ENCODE data around the gene MAML2.
"Not testable (repeated sequence)": the region's sequence is repeated elsewhere in the genome, so short reads cannot be mapped to it uniquely, and the experiment has no call there.

Gene MAML2

GRCh38 chr11:96279018-96279895 is 63.7 kb downstream of the MAML2 start:
- in situ Hi-C loops (cut with MboI; ENCODE audit: low pct_unique_long_range_greater_than_20kb, low sequenced_read_pairs) = no loop called here
- DNase-seq = no peak

- in situ Hi-C loops (cut with MboI; ENCODE audit: low pct_unique_long_range_greater_than_20kb, low sequenced_read_pairs) = no loop called here
- no peak for DNase-seq
These were observed 64.7 kb downstream of the MAML2 start for GRCh38 chr11:96278039-96278897.

- in situ Hi-C loops (cut with MboI; ENCODE audit: low pct_unique_long_range_greater_than_20kb, low sequenced_read_pairs) = no loop called here
- DNase-seq = no peak
These were observed 65.3 kb downstream of the MAML2 start for GRCh38 chr11:96277696-96278038.

GRCh38 chr11:96276836-96277235 is 66.2 kb downstream of the MAML2 start:
- DNase-seq = no peak
- in situ Hi-C loops (cut with MboI; ENCODE audit: low pct_unique_long_range_greater_than_20kb, low sequenced_read_pairs) = no loop called here

- DNase-seq = no peak
- in situ Hi-C loops (cut with MboI; ENCODE audit: low pct_unique_long_range_greater_than_20kb, low sequenced_read_pairs) = no loop called here
These were observed 67.0 kb downstream of the MAML2 start for GRCh38 chr11:96275801-96276594.

DNA sequence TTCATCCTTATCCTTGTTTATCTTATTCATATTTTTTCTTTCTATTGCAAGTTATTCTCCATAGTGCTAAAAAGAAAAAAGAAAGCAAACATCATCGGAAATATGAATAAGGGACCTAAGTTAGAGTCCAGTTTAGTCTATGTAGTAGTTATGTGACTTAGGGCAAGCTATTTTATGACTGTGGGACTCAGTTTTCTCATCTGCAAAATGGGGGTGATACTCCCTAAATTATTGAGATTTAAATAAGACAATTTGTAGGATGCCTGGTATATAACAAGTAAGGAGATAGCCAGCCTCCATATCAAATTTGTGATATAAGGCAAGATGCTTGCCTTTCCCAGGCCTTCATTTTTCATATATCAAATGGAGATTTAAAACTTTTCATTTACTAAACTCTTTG is 69.5 kb downstream of the MAML2 start:
- in situ Hi-C loops (cut with MboI; ENCODE audit: low pct_unique_long_range_greater_than_20kb, low sequenced_read_pairs) = no loop called here
- no peak for DNase-seq

- in situ Hi-C loops (cut with MboI; ENCODE audit: low pct_unique_long_range_greater_than_20kb, low sequenced_read_pairs) = no loop called here
- no peak for DNase-seq
These were observed 70.3 kb downstream of the MAML2 start for GRCh38 chr11:96272529-96273222.

GRCh38 chr11:96271777-96272176 is 71.2 kb downstream of the MAML2 start:
- no peak for DNase-seq
- in situ Hi-C loops (cut with MboI; ENCODE audit: low pct_unique_long_range_greater_than_20kb, low sequenced_read_pairs) = no loop called here

- in situ Hi-C loops (cut with MboI; ENCODE audit: low pct_unique_long_range_greater_than_20kb, low sequenced_read_pairs) = not testable (repeated sequence)
These were observed 71.6 kb downstream of the MAML2 start for GRCh38 chr11:96271352-96271751.

DNA sequence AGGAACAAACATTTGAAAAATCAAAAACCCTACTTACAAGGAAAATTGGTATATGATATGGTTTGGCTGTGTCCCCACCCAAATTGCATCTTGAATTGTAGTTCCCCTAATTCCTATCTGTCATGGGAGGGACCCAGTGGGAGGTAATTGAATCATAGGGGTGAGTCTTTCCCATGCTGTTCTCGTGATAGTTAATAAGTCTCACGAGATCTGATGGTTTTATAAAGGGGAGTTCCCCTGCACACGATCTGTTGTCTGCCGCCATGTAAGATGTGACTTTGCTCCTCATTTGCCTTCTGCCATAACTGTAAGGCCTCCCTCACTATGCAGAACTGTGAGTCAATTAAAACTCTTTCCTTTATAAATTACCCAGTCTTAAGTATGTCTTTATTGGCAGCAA is 74.5 kb downstream of the MAML2 start:
- DNase-seq; in situ Hi-C loops (cut with MboI; ENCODE audit: low pct_unique_long_range_greater_than_20kb, low sequenced_read_pairs): not testable (repeated sequence)

More at GRCh38 chr11:96271352-96271751, 71.6 kb downstream of the MAML2 start:
- not testable (repeated sequence) for DNase-seq

GRCh38 chr11:96267496-96268032 is 75.4 kb downstream of the MAML2 start:
- no peak for DNase-seq
- in situ Hi-C loops (cut with MboI; ENCODE audit: low pct_unique_long_range_greater_than_20kb, low sequenced_read_pairs) = no loop called here

DNA sequence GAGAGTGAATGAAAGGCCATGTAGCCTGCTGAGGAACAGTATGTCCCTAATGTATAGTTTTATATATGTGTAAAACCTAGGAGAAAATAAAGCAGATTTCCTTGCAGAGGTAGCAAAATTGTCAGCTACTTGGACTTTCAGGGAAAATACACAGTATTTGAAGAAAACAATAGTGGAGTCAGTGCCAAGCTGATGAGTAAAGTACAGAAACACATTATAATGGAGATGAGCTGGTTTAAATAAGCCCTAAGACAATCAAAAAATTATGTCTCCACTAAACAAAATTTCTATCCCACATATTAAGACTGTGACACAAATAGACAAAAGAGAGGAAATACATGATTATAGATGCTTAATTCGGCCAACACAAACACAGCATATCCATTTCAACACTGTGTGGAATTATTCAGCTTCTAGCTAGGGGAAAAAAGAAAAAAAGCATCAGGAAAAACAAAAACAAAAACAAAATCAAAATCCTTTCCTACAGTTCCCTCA is 75.9 kb downstream of the MAML2 start:
- DNase-seq = no peak
- in situ Hi-C loops (cut with MboI; ENCODE audit: low pct_unique_long_range_greater_than_20kb, low sequenced_read_pairs) = no loop called here

DNA sequence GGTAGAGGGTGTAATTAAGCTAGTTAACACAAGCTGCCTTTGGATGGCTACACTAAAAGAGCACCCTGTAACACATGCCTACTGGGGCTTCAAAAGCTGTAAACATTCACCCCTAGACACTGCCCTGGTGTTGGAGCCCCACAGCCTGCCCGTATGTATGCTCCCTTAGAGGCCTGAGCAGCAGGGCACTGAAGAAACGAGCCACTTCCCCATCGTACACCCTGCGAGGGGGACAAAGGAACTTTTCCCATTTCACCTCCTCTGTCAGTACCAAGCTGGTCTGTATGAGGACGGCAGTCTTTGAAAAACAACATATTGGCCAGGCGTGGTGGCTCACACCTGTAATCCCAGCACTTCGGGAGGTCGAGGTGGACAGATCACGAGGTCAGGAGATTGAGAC is 77.0 kb downstream of the MAML2 start:
- in situ Hi-C loops (cut with MboI; ENCODE audit: low pct_unique_long_range_greater_than_20kb, low sequenced_read_pairs) = no loop called here
- no peak for DNase-seq

DNA sequence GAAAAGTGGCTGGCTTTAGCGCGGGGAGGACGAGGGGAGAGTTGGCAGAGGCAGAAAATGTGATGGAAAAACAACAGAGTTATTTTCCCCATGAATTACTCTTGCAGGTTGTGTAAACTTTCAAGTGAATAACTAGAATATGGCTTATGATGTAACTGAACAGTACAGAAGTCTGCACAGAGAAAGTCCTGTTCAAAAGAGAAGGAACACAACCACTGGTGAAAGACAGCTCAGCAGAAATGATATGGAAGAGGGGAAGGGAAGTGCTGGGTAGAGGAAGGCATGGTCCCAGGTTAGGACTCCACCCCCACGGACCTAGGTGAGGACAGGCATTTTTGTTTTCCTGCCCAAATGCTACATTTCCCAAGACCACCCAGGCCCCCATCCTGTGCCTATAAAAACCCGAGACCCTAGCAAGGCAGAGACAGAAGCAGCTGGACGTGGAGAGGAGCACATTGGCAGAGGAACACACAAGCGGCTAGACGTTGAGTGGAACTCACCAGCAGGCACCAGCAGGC is 77.7 kb downstream of the MAML2 start:
- in situ Hi-C loops (cut with MboI; ENCODE audit: low pct_unique_long_range_greater_than_20kb, low sequenced_read_pairs) = no loop called here
- no peak for DNase-seq

DNA sequence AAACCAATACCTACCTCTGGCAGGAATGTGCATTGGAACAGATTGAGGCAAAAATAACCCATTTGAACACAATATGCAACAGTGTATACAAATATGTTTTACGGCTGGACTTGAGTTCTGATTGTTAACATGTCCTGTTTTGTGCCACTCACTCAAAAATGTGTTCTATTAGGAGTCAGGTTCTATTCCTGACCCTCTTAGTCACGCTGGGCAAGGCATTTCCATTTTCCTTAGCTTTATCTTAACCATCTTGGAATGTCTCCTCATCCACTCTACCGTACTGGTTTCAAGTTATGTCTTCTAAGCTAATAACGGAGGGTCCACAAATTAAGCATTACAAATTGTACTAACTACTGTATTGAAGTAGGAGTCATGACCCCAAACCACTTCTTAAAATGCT is 78.6 kb downstream of the MAML2 start:
- DNase-seq = no peak
- in situ Hi-C loops (cut with MboI; ENCODE audit: low pct_unique_long_range_greater_than_20kb, low sequenced_read_pairs) = no loop called here

DNA sequence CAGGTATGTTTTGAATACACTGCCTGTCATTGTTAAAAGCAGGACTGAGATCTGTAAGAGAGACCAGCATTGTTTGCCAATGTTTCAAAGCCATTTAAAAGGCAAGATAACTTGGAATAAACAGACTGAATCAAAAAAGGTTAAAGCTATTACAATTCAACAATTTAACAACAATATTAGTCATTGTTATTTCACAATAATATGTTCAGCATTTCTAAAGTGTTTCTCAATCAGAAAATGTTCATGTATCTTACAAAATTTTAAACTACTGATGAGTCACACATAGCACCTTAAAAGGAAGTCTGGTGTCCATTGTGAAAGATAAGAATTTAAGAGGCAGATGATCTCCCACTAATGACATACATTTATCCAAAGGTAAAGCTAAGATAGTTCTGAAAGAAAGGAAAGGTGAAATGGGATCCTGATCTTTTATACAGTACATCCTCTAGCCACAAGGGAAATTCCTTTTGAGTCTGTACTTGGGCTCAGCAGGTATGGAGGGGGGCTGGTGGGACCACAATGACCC is 79.7 kb downstream of the MAML2 start:
- no peak for DNase-seq
- in situ Hi-C loops (cut with MboI; ENCODE audit: low pct_unique_long_range_greater_than_20kb, low sequenced_read_pairs) = no loop called here

DNA sequence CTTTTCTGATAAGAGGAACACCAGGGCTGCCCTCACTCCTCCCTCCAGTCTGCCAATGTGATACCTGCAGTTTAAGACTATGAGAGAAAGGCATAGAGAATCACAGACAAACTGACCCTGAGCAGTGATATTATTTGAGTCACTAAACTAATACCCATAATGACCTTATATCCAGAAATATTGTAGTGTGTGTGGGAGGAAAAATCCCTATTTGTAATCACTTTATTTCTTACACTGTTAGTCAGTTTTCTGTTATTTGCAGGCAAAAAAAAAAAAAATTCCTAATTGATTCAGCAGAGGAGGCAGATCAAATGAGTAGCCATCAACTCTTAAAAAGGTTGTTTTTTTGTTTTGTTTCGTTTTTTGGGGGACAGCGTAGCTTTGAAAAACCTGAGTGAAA is 82.5 kb downstream of the MAML2 start:
- in situ Hi-C loops (cut with MboI; ENCODE audit: low pct_unique_long_range_greater_than_20kb, low sequenced_read_pairs) = no loop called here

DNA sequence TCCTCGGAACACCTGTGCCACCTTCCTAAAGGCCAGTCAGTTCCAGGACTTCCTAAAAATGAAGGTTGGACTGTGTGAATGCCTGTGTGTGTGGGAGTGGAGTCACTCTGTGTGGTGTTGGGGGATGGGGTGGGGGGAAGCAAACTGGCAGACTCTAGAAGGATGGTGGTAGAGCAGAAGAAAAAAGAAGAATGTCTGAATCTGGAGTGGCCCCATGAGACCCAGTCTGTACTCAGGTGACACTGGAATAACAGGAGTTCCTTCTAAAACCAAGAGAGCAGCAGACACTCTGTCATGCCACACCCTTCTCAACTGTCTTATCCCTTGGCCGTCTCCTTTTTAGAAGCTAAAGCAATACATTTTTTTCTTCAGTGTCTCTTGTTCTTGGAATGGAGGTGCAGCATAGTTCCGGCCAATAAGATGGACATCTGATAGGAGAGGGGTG is 82.9 kb downstream of the MAML2 start:
- peak; percentile 68 for DNase-seq
- in situ Hi-C loops (cut with MboI; ENCODE audit: low pct_unique_long_range_greater_than_20kb, low sequenced_read_pairs) = no loop called here

More for the DNA sequence above, 82.5 kb downstream of the MAML2 start:
- DNase-seq = no peak

Data from KBM-7 (cell line).